Stimulated activated memory B cell treated with anti-CD40 and anti-IgM and Interleukin-4, amounts not matched to agents 10 μg/mL and 1 μg/mL and 100 μg/mL, for 72 hours (primary cell): ENCODE results near the gene COL24A1.
A peak's percentile ranks its signal among the peaks of the same experiment; 100 is the strongest.

Experiments
- ATAC-seq: fragments of 150-1000 bp; cut with Tn5 transposase; 2 replicates; pipeline ENCODE4 v1.10.0; 2021
- H3K27ac Mint-ChIP-seq: one replicate; pipeline ENCODE4 v1.8.0; 2022; ENCODE audit warnings: mild to moderate bottlenecking, mixed read lengths
- H3K27me3 Mint-ChIP-seq: one replicate; pipeline ENCODE4 v1.8.0; 2022; ENCODE audit warnings: mixed read lengths
- H3K36me3 Mint-ChIP-seq: one replicate; pipeline ENCODE4 v1.8.0; 2022; ENCODE audit warnings: mixed read lengths
- H3K4me1 Mint-ChIP-seq: one replicate; pipeline ENCODE4 v1.8.0; 2022; ENCODE audit warnings: mixed read lengths
- H3K4me3 Mint-ChIP-seq: one replicate; pipeline ENCODE4 v1.8.0; 2022; ENCODE audit warnings: mild to moderate bottlenecking, moderate library complexity, mixed read lengths
- H3K9me3 Mint-ChIP-seq: one replicate; pipeline ENCODE4 v1.8.0; 2022; ENCODE audit warnings: mixed read lengths

The COL24A1 gene

DNA sequence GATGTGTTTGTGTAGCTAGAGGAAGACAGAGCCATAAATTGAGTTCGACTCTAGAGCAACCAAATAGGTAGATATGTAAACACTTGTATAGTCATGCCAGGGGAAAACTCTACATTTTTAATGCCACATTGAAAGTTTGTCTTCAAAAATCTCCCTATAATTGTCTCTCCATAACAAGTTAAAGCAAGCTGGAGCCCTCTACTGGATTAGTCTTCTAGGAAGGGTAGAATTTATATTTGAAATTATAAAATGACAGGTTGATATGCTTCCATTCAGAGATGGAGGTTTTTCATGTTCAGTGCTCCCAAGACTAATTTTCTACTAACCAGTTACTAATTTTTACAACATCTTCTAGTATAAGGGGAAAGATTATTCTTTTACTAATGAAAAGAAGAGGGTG, 13.1 kb upstream of the COL24A1 start:
- no peaks in the 10 kb centered on the region for H3K27me3 Mint-ChIP-seq
- H3K4me1 Mint-ChIP-seq, result no peaks in the 10 kb centered on the region
- ATAC-seq, result no peak
- peaks cover 7% of the 10 kb centered on the region for H3K9me3 Mint-ChIP-seq
- no peak overlapping the region for H3K4me3 Mint-ChIP-seq
- no peaks in the 10 kb centered on the region for H3K36me3 Mint-ChIP-seq
- H3K27ac Mint-ChIP-seq, result no peak overlapping the region

DNA sequence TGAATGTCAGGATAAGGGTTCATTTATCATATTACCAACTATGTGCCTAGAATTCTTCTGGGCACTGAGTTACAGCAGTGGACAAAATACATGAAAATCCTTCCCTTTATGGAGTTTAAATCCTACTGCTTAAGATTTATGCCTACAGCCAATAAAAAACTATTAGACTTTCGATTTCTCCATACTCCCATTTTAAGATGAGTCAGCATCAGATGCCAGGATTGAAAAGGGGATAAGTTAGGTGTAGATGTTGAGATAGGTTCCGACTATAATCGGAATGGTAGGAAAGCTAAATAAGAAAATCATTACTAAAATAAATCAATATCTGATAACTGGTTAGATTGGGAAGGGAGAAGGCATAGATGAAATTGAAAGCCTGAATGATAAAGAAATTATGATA, 3.2 kb upstream of the COL24A1 start:
- Mint-ChIP-seq H3K27me3 (peaks cover 32% of the 10 kb centered on the region), H3K9me3 (peaks cover 5% of the 10 kb centered on the region), H3K27ac (no peak overlapping the region), H3K4me1 (no peaks in the 10 kb centered on the region), H3K36me3 (no peaks in the 10 kb centered on the region), H3K4me3 (no peak overlapping the region)
- no peak for ATAC-seq

DNA sequence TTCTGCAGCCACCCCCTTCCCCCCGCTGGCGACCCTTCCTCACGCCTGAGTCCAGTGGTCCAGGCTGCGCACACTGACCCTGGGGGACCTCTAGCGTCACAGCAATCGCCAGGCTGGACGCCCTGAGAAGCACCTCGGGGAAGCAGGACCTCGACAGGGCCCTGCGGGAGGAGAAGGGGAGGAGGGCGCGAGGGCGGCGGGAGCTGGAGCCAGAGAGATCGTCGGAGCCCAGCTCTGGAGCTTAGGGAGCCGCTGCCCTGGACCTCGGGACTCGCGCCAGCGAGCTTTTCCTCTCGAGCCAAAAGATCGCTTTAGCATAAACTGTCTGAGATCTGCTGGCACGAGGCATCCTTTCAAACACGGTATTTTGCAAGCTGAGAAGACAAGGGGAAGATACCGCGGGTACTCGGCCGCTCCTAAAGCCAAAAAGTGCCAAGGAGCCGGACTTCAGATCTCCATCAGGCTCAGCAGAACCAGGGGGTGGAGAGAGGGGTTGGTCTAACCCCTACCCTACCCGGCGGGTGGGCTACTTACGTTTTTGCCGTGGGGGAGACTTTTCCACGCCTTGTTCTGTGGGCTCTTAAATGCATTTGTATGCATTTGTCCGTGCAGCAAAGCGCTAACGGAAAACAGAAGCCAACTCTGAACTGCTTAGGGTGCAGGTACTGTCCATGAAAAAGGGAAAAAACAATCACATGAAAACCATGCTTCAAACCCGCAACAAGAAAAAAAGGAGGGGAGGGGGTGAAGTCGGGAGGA, 586 bp downstream of the COL24A1 start:
- peaks cover 41% of the 10 kb centered on the region for H3K27me3 Mint-ChIP-seq
- no peaks in the 10 kb centered on the region for H3K4me1 Mint-ChIP-seq
- H3K36me3 Mint-ChIP-seq, result no peaks in the 10 kb centered on the region
- no peak for ATAC-seq
- H3K4me3 Mint-ChIP-seq, result no peak overlapping the region
- peaks cover 5% of the 10 kb centered on the region for H3K9me3 Mint-ChIP-seq
- no peak overlapping the region for H3K27ac Mint-ChIP-seq

DNA sequence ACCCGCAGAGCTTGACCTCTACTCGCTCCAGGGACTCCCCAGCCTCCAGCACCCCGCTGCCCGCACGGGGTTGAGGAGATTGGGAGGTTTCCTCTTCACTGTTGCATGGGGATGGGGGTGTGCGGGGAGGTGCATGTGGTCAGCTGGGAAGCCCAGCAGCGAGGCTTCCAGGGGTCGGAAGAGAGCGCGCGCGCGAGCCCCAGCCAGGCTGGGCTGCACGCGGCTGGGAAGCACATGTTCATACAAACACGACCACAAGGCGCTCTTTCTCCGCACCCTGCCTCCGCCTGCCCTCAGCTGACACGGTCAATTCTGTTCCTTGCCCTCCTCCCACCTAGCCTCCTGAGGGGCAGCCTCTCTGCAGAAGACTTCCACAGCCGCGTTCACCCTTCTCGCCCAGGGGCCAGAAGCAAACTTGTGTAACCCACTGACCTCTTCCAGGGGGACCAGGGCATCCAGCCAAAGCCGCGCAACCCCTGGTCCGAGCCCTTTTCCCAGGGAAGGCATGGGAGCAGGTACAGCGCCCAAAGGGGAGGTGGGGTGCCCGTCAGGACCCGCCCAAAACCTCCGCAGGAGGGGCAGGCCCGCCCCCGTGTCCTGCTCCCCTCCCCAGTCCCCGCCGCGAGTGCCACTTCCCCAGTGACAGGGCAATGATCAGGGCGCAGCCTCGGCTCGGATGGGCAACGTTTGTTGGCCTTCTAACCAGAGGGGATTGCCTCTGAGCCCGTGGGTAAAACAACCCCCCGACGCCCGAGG, 1.3 kb downstream of the COL24A1 start:
- no peak overlapping the region for H3K27ac Mint-ChIP-seq
- peak; percentile 18 for ATAC-seq
- no peak overlapping the region for H3K4me3 Mint-ChIP-seq
- no peaks in the 10 kb centered on the region for H3K36me3 Mint-ChIP-seq
- H3K27me3 Mint-ChIP-seq, result peaks cover 41% of the 10 kb centered on the region
- peaks cover 5% of the 10 kb centered on the region for H3K9me3 Mint-ChIP-seq
- H3K4me1 Mint-ChIP-seq, result no peaks in the 10 kb centered on the region

- ATAC-seq, result no peak
- peaks cover 41% of the 10 kb centered on the region for H3K27me3 Mint-ChIP-seq
- H3K4me3 Mint-ChIP-seq, result no peak overlapping the region
- H3K36me3 Mint-ChIP-seq, result no peaks in the 10 kb centered on the region
- H3K9me3 Mint-ChIP-seq, result peaks cover 5% of the 10 kb centered on the region
- no peaks in the 10 kb centered on the region for H3K4me1 Mint-ChIP-seq
- no peak overlapping the region for H3K27ac Mint-ChIP-seq
These were observed 2.0 kb downstream of the COL24A1 start for GRCh38 chr1:86154571-86155050.

DNA sequence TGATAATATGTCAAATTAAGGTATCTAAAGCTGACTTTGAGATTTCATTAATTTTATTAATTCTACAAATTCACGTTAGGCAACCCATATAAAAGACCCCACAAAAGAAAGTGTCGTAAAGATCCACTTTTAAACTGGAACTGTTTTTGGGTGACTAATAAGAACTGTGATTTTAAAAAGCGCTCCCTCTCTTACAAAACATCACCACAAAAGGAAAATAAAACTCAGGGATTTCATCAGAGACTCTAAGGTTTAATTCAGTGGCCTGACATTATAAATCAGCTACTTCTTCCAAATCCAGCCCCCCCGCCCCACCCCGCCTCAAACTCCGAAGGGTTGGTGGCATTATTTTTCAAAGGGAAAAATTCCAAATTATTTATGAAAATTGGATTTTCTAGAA, 2.7 kb downstream of the COL24A1 start:
- H3K4me3 Mint-ChIP-seq, result no peak overlapping the region
- H3K27ac Mint-ChIP-seq, result no peak overlapping the region
- H3K4me1 Mint-ChIP-seq, result no peaks in the 10 kb centered on the region
- H3K9me3 Mint-ChIP-seq, result peaks cover 5% of the 10 kb centered on the region
- ATAC-seq, result no peak
- peaks cover 41% of the 10 kb centered on the region for H3K27me3 Mint-ChIP-seq
- no peaks in the 10 kb centered on the region for H3K36me3 Mint-ChIP-seq

DNA sequence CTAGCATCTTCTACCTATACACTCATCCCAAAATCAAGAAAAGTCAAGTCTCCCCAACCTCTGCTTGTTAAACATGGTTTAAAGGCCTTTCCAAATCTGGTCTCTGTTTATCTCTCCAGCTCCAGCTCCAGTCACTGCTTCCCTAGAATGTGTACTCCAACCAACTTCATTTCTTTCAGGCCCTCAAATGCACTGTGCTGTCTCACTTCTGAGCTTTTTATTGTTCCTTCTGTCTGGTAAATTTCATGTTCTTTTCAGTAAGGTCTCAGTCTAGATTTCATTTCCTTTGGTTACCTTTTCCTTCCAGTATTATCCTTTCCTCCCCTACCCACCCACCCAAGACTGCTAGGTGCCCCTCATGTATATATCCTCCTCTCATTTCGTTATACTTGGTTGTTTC, 3.7 kb downstream of the COL24A1 start:
- Mint-ChIP-seq H3K4me3 (no peak overlapping the region), H3K4me1 (no peaks in the 10 kb centered on the region), H3K27me3 (peaks cover 40% of the 10 kb centered on the region), H3K27ac (no peak overlapping the region), H3K9me3 (peaks cover 5% of the 10 kb centered on the region), H3K36me3 (no peaks in the 10 kb centered on the region)
- no peak for ATAC-seq

GRCh38 chr1:86151427-86151826, 5.1 kb downstream of the COL24A1 start:
- Mint-ChIP-seq H3K4me3 (no peak overlapping the region), H3K4me1 (no peaks in the 10 kb centered on the region), H3K36me3 (no peaks in the 10 kb centered on the region), H3K9me3 (no peaks in the 10 kb centered on the region), H3K27ac (no peak overlapping the region), H3K27me3 (peaks cover 25% of the 10 kb centered on the region)
- no peak for ATAC-seq

GRCh38 chr1:86150553-86151055, 6.0 kb downstream of the COL24A1 start:
- no peaks in the 10 kb centered on the region for H3K4me1 Mint-ChIP-seq
- no peaks in the 10 kb centered on the region for H3K9me3 Mint-ChIP-seq
- no peak overlapping the region for H3K27ac Mint-ChIP-seq
- H3K36me3 Mint-ChIP-seq, result no peaks in the 10 kb centered on the region
- H3K4me3 Mint-ChIP-seq, result no peak overlapping the region
- ATAC-seq, result no peak
- peaks cover 17% of the 10 kb centered on the region for H3K27me3 Mint-ChIP-seq

- no peak for ATAC-seq
- Mint-ChIP-seq H3K36me3 (no peaks in the 10 kb centered on the region), H3K27ac (no peak overlapping the region)
These were observed 7.0 kb downstream of the COL24A1 start for GRCh38 chr1:86149591-86149990.

DNA sequence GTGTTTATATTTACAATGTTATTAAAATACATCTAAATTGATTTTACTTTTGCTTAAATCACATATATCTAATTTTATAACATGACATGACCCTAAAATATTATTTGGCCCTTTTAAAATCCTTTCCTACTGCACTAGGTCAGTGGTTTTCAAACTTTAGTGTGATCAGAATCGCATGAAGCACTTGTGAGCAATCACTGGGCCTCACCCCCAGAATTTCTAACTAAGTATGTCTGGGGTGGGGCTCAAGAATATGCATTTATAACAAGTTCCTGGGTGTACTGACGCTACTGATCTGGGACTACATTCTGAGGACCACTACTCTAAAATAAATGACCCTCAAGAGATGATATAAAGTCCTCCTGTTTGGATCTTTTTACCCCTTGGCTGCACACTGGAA, 8.8 kb downstream of the COL24A1 start:
- Mint-ChIP-seq H3K4me1 (no peaks in the 10 kb centered on the region), H3K27ac (no peak overlapping the region), H3K36me3 (no peaks in the 10 kb centered on the region), H3K4me3 (no peak overlapping the region), H3K27me3 (no peaks in the 10 kb centered on the region), H3K9me3 (no peaks in the 10 kb centered on the region)
- ATAC-seq, result no peak

More at GRCh38 chr1:86149591-86149990, 7.0 kb downstream of the COL24A1 start:
- Mint-ChIP-seq H3K4me1 (no peaks in the 10 kb centered on the region), H3K9me3 (no peaks in the 10 kb centered on the region), H3K27me3 (peaks cover 7% of the 10 kb centered on the region), H3K4me3 (no peak overlapping the region)

- H3K4me1 Mint-ChIP-seq, result no peaks in the 10 kb centered on the region
- H3K27ac Mint-ChIP-seq, result no peak overlapping the region
- no peak for ATAC-seq
- no peak overlapping the region for H3K4me3 Mint-ChIP-seq
- H3K9me3 Mint-ChIP-seq, result no peaks in the 10 kb centered on the region
- H3K36me3 Mint-ChIP-seq, result no peaks in the 10 kb centered on the region
- H3K27me3 Mint-ChIP-seq, result no peaks in the 10 kb centered on the region
These were observed 10.0 kb downstream of the COL24A1 start for GRCh38 chr1:86146566-86146965.

GRCh38 chr1:86140281-86140880, 16.2 kb downstream of the COL24A1 start:
- ATAC-seq, result no peak
- Mint-ChIP-seq H3K36me3 (no peaks in the 10 kb centered on the region), H3K9me3 (no peaks in the 10 kb centered on the region), H3K4me1 (no peaks in the 10 kb centered on the region), H3K4me3 (no peak overlapping the region), H3K27ac (no peak overlapping the region), H3K27me3 (peaks cover 9% of the 10 kb centered on the region)

DNA sequence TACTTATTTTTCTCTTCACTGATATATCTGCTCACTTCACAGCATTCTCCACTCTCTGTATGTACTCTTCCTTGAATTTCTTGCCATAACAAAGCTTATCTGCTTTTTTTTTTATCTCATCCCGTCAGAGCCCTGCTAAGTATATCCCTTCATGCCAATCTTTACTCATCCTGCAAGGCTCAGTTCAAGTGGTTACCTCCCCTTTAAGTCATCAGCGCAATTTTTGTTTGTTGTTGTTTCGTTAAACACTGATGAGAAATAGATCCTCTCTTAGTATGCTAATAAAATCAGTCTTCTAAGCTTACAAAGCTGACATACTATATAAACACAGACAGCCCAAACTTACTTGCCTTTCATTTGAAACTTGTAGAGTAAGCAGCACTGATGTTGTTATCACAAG, 17.8 kb downstream of the COL24A1 start:
- H3K4me3 Mint-ChIP-seq, result no peak overlapping the region
- H3K4me1 Mint-ChIP-seq, result no peaks in the 10 kb centered on the region
- peaks cover 9% of the 10 kb centered on the region for H3K27me3 Mint-ChIP-seq
- no peaks in the 10 kb centered on the region for H3K9me3 Mint-ChIP-seq
- no peaks in the 10 kb centered on the region for H3K36me3 Mint-ChIP-seq
- no peak for ATAC-seq
- H3K27ac Mint-ChIP-seq, result no peak overlapping the region

DNA sequence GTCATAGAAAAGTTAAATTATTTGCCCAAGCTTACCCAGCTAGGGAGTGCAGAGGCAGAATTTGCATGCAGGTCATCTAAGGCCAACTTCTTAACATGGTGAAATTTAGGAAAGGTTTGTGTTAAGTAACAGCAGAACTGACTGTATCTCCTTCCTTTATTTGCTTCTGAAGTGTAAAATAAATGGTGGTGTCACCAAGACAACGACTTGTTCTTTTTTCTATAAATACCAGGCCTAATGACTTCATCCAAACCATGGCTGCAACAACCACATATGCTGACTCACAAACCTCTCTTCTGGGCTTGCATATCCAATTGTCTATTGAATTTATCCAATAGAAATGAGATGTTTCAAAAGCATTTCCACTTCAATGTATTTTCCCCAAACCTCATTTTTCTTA, 19.1 kb downstream of the COL24A1 start:
- ATAC-seq, result no peak
- peaks cover 2% of the 10 kb centered on the region for H3K9me3 Mint-ChIP-seq
- no peak overlapping the region for H3K4me3 Mint-ChIP-seq
- no peaks in the 10 kb centered on the region for H3K36me3 Mint-ChIP-seq
- no peaks in the 10 kb centered on the region for H3K4me1 Mint-ChIP-seq
- no peak overlapping the region for H3K27ac Mint-ChIP-seq
- peaks cover 9% of the 10 kb centered on the region for H3K27me3 Mint-ChIP-seq
